ENCODE measurements around the gene GPC6. TPM values are rescaled to one million over a fixed set of nuclear protein-coding genes. Genes with fewer than 3 reads are reported as not detected.

GPC6 gene
- total RNA-seq, 1 donor from 2014 or later, result 42.9 TPM

DNA sequence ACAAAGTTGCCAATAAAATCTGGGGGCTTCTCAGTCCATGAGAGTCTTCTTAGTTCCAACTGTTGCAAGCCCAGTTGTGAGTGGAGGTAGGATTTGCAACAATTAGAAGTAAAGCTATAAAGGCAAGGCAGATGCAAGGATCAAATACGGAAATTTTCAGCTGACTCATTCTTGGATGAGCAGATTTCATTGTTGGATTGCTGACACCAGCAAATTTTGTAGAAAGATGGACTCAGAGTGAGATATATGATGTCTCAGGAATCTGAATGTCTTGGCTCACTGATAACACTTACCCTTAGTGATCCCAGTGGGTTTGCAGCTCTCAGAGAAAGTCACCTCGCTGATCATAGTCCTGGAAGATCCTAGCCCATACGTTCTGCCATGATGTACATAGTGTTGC, 209.0 kb downstream of the GPC6 start:
- no peaks in the 10 kb centered on the region for H3F3A ChIP-seq (ENCODE audit: low read depth)
- no peak overlapping the region for H2AFZ ChIP-seq (replicated peaks)
- Mint-ChIP-seq H3K4me1 (no peaks in the 10 kb centered on the region), H3K36me3 (peaks cover 1% of the 10 kb centered on the region), H3K4me3 (no peak overlapping the region), H3K27ac (no peak overlapping the region), H3K9me3 (peaks cover 4% of the 10 kb centered on the region), H3K27me3 (ENCODE audit: insufficient read depth, low read depth) (no peaks in the 10 kb centered on the region)
- H3K4me3 ChIP-seq, result no peak overlapping the region
- TF ChIP-seq EZH2 (IDR thresholded peaks at IDR 0.05), result no peak
- TF ChIP-seq EZH2phosphoT487 (IDR thresholded peaks at IDR 0.05), result no peak
- TF ChIP-seq, protein P1, sequence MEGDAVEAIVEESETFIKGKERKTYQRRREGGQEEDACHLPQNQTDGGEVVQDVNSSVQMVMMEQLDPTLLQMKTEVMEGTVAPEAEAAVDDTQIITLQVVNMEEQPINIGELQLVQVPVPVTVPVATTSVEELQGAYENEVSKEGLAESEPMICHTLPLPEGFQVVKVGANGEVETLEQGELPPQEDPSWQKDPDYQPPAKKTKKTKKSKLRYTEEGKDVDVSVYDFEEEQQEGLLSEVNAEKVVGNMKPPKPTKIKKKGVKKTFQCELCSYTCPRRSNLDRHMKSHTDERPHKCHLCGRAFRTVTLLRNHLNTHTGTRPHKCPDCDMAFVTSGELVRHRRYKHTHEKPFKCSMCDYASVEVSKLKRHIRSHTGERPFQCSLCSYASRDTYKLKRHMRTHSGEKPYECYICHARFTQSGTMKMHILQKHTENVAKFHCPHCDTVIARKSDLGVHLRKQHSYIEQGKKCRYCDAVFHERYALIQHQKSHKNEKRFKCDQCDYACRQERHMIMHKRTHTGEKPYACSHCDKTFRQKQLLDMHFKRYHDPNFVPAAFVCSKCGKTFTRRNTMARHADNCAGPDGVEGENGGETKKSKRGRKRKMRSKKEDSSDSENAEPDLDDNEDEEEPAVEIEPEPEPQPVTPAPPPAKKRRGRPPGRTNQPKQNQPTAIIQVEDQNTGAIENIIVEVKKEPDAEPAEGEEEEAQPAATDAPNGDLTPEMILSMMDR (IDR thresholded peaks at IDR 0.05), result no peak
- no peaks in the 10 kb centered on the region for H3K27me3 ChIP-seq
- no peak overlapping the region for H3K9ac ChIP-seq
- no peaks in the 10 kb centered on the region for H3K9me3 ChIP-seq (ENCODE audit: low read depth)
- H3K4me2 ChIP-seq, result no peak overlapping the region
- no peaks in the 10 kb centered on the region for H4K20me1 ChIP-seq (ENCODE audit: low read depth)
- H3K4me1 ChIP-seq, result peaks cover 3% of the 10 kb centered on the region
- H3K36me3 ChIP-seq, result no peaks in the 10 kb centered on the region
- no peak for DNase-seq (ENCODE audit: low spot score)
- H3K79me2 ChIP-seq (ENCODE audit: low read depth), result no peaks in the 10 kb centered on the region
- H3K27ac ChIP-seq, result no peak overlapping the region

DNA sequence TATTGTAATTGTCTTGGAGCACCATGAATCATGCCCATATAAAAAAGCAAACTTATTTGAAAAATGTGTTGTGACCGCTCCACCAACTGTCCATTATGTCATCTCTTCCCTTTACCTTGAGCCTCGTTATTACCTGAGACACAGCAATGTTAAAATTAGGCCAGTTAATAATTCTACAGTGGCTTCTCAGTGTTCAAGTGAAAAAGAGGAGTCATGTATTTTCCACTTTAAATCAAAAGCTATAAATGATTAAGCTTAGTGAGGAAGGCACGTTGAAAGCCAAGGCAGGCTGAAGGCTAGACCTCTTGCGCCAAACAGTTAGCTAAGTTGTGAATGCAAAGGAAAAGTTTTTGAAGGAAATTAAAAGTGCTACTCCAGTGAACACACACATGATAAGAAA, 210.5 kb downstream of the GPC6 start:
- peaks cover 6% of the 10 kb centered on the region for H3F3A ChIP-seq (ENCODE audit: low read depth)
- no peak overlapping the region for H3K27ac ChIP-seq
- H2AFZ ChIP-seq (replicated peaks), result no peak overlapping the region
- no peak overlapping the region for H3K4me3 ChIP-seq
- no peak for DNase-seq (ENCODE audit: low spot score)
- no peaks in the 10 kb centered on the region for H3K9me3 ChIP-seq (ENCODE audit: low read depth)
- peaks cover 2% of the 10 kb centered on the region for H3K27me3 Mint-ChIP-seq (ENCODE audit: insufficient read depth, low read depth)
- peaks cover 1% of the 10 kb centered on the region for H3K36me3 Mint-ChIP-seq
- H3K4me1 ChIP-seq, result peaks cover 9% of the 10 kb centered on the region
- H3K27me3 ChIP-seq, result no peaks in the 10 kb centered on the region
- TF ChIP-seq EZH2phosphoT487 (IDR thresholded peaks at IDR 0.05), result no peak
- TF ChIP-seq EZH2 (IDR thresholded peaks at IDR 0.05), result no peak
- TF ChIP-seq, protein P1 (IDR thresholded peaks at IDR 0.05), result no peak
- H3K4me3 Mint-ChIP-seq, result no peak overlapping the region
- H3K9me3 Mint-ChIP-seq, result peaks cover 4% of the 10 kb centered on the region
- H3K4me1 Mint-ChIP-seq, result no peaks in the 10 kb centered on the region
- no peaks in the 10 kb centered on the region for H3K36me3 ChIP-seq
- H4K20me1 ChIP-seq (ENCODE audit: low read depth), result no peaks in the 10 kb centered on the region
- no peak overlapping the region for H3K4me2 ChIP-seq
- no peak overlapping the region for H3K27ac Mint-ChIP-seq
- no peak overlapping the region for H3K9ac ChIP-seq
- H3K79me2 ChIP-seq (ENCODE audit: low read depth), result no peaks in the 10 kb centered on the region

DNA sequence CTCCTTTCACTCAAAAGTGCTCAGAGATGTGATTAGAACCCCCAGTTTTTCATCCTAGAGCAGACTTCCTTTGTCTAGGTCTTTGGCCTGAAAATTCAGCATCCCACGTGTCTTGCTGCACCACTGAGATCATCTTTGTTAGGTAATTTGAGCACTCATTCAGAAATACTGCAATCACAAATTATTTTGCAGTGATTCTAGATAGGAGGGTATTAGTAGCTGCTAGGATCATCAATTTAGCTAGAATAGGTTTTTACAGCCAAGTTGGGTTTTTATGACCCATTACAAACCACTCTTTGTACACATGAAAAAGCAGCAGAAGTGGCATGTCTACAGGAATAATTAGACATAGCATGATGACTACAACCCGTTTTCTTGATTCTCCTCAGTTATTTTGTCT, 219.6 kb downstream of the GPC6 start:
- TF ChIP-seq, protein P1 (IDR thresholded peaks at IDR 0.05), result no peak
- TF ChIP-seq EZH2 (IDR thresholded peaks at IDR 0.05) (no peak), EZH2phosphoT487 (IDR thresholded peaks at IDR 0.05) (no peak)
- no peaks in the 10 kb centered on the region for H3K79me2 ChIP-seq (ENCODE audit: low read depth)
- no peak overlapping the region for H3K27ac ChIP-seq
- H2AFZ ChIP-seq (replicated peaks), result no peak overlapping the region
- no peaks in the 10 kb centered on the region for H3K36me3 ChIP-seq
- no peak overlapping the region for H3K4me2 ChIP-seq
- H3K27ac Mint-ChIP-seq, result no peak overlapping the region
- no peaks in the 10 kb centered on the region for H3K9me3 Mint-ChIP-seq
- no peaks in the 10 kb centered on the region for H4K20me1 ChIP-seq (ENCODE audit: low read depth)
- H3K27me3 Mint-ChIP-seq (ENCODE audit: insufficient read depth, low read depth), result peaks cover under 1% of the 10 kb centered on the region
- H3K4me1 Mint-ChIP-seq, result peaks cover 6% of the 10 kb centered on the region
- H3K4me1 ChIP-seq, result peaks cover 11% of the 10 kb centered on the region
- H3K4me3 ChIP-seq, result no peak overlapping the region
- DNase-seq (ENCODE audit: low spot score), result no peak
- H3F3A ChIP-seq (ENCODE audit: low read depth), result peaks cover 9% of the 10 kb centered on the region
- no peaks in the 10 kb centered on the region for H3K9me3 ChIP-seq (ENCODE audit: low read depth)
- no peak overlapping the region for H3K4me3 Mint-ChIP-seq
- no peaks in the 10 kb centered on the region for H3K36me3 Mint-ChIP-seq
- no peaks in the 10 kb centered on the region for H3K27me3 ChIP-seq
- no peak overlapping the region for H3K9ac ChIP-seq

Data from neural progenitor cell (in vitro differentiated cells).